GM12864 (cell line): ENCODE data around the gene SSPN.

ENCODE experiments used
- DNase-seq: peaks from one replicate; pipeline ENCODE4 v3.0.0-alpha.2; 2011; ENCODE audit warnings: low read depth
- H3K4me3 ChIP-seq: 2 replicates; pipeline ENCODE4 v1.5.1; 2011; ENCODE audit warnings: mild to moderate bottlenecking, low read depth, low read length, control low read depth
- TF ChIP-seq, protein P1 (sequence below): IDR thresholded peaks from 2 replicates; pipeline ENCODE4 v1.5.1; 2011; ENCODE audit warnings: low read depth, mild to moderate bottlenecking, moderate library complexity, low read length, control low read depth, inconsistent platforms; ENCODE audit errors: missing control alignments

Gene SSPN

DNA sequence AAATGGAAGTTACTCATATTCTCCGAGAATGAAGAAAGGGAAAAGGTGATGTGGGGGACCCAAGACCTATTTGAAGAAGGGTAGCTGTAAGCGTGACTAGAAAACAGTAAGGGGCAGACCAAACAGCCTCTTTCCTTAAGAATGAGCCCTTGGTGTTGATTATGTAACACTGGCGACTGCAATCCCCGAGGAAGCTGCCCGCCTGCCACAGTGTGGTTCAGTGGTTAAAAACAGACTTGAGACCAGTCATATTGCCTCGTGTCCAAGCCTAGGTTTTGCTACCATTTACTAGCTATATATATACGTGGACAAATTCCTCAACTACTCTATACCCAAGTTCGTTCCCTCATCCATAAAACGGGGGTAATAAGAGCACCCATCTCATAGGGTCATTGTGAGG lies 49.1 kb downstream of the SSPN start:
- TF ChIP-seq, protein P1, sequence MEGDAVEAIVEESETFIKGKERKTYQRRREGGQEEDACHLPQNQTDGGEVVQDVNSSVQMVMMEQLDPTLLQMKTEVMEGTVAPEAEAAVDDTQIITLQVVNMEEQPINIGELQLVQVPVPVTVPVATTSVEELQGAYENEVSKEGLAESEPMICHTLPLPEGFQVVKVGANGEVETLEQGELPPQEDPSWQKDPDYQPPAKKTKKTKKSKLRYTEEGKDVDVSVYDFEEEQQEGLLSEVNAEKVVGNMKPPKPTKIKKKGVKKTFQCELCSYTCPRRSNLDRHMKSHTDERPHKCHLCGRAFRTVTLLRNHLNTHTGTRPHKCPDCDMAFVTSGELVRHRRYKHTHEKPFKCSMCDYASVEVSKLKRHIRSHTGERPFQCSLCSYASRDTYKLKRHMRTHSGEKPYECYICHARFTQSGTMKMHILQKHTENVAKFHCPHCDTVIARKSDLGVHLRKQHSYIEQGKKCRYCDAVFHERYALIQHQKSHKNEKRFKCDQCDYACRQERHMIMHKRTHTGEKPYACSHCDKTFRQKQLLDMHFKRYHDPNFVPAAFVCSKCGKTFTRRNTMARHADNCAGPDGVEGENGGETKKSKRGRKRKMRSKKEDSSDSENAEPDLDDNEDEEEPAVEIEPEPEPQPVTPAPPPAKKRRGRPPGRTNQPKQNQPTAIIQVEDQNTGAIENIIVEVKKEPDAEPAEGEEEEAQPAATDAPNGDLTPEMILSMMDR = no peak
- no peak for DNase-seq
- no peak overlapping the region for H3K4me3 ChIP-seq

DNA sequence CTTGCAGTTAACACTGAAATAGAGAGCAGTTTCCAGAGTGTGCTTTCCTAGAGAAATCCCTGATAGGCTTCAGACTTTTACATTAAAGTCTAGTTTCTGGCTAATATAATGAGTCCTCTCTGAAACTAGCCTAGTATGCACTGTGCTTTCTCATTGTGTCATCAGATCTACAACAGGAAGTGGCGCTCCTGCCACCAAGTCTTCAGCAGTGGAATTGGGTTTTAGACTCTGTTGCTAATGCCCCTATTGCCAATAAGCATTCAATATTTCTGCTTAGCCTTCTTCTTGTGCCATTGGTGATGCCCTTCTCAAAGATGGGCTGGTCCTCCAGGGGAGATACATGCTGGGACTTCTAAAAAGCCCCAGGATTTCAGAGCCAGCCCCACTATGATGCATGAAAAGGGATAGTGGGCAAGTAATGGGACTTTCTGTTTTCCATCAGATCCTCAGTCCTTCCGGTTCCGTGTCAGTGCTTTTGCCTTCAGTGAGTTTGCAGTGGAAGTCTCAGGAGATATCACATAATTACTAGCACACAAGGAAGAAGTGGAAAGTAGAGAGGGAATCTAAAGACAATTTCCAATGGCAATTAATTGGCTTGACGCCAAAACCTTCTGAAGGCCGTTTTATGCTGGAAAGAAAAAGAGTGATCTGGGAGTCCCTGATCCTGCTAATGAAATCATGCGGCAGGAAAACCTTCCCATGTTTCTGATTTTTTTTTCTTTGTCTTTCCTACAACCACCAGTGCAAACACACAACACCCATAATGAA lies 50.0 kb downstream of the SSPN start:
- TF ChIP-seq, protein P1 = no peak
- no peak for DNase-seq
- H3K4me3 ChIP-seq = no peak overlapping the region

DNA sequence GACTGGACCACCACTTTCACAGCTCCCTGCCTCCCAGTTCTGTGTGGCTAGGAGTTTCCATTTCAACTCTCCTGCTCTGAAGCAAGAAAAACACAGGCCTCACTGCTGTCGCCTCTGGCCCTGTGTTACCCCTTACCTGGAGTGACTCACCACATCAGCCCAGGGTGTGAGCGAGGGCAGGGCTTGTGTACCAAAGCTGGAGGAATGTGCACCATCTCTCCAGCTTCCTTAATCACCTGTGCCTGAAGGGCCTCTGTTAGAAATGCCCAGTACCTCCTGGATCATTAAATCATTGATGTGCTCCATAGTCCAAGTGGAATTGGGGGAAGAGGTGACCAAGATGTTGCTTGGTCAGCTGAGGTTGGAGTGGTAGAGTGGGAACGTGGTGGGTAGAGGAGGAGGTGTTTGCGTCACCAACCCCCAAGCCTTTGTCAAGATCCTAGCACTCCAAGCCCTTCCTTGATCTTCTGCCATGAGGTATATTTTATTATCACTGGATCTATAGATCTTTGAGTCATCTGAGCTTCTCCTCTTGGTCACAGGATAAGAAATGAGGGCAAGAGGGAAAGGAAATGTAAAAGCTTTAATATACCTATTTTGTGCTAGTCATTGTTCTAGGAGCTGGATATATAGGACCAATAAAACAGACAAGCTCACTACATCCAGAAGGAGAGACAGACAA lies 51.3 kb downstream of the SSPN start:
- TF ChIP-seq, protein P1 = no peak
- H3K4me3 ChIP-seq = no peak overlapping the region
- no peak for DNase-seq

DNA sequence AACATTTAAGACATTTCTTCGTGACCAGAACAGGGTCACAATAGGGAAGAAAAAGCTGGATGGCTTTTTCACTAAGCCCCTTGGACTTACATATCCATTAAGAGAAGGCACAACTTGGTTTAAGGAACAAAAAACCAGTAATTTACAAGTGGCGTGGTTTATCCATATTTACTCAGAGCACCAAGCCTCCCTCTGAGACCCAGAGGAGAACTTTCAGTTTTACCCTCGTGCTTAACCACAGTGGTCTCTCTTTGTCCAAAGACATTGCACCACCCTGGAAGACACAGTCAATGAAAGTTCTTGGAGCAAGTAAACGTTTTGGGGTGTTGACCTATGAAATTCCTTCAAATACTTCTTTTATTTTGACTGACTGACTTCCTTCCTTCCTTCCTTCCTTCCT lies 52.5 kb downstream of the SSPN start:
- no peak for DNase-seq
- no peak overlapping the region for H3K4me3 ChIP-seq
- TF ChIP-seq, protein P1 = no peak

DNA sequence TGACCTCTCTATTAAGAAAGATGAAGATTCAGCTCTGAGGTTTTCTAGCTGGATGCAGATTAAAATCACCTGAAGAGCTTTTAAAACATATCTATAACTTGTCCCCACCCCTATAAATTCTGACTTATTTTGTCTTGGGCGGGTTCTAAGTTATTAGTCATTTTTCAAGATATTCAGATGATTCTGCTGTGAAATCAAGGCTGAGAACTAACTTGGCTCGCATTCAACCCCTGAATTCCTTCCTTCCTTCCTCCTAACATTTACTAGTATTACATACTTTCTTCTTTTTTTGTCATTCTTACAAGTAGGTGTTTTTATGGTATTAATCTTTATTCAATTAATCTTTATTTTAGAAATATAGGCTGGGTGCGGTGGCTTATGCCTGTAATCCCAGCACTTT lies 55.4 kb downstream of the SSPN start:
- TF ChIP-seq, protein P1 = no peak
- no peak for DNase-seq
- no peak overlapping the region for H3K4me3 ChIP-seq

DNA sequence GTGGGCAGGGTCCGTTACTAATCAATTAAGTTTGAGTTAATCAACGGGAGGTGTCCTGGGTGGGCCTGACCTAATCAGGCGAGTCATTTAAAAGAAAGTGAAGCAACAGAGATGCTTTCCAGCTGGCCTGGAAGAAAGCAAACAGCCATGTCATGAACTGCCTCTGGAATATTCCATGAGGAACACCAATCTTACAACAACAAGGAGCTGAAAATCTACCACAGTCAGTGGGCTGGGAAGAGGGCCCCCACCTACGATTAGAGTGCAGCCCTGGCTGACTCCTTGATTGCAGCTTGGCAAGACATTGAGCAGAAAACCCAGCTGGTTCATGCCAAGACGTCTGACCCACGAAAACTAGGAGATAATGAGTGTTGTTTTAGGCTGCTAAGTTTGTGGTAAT lies 56.2 kb downstream of the SSPN start:
- TF ChIP-seq, protein P1 = no peak
- no peak overlapping the region for H3K4me3 ChIP-seq
- no peak for DNase-seq
